Common myeloid progenitor, CD34-positive (primary cell): Measurements from ENCODE around the gene AP2B1. TPM values are rescaled to one million over a fixed set of nuclear protein-coding genes. Genes with fewer than 3 reads are reported as not detected.

Experiments used
- CTCF ChIA-PET: fragments of 350-600 bp; sonication (Branson Sonifier 250); formaldehyde crosslinking; loops from one replicate; lab custom pipeline; 2021; ENCODE audit warnings: antibody characterized with exemption; lab: Charles Lee
- POLR2A ChIA-PET: fragments of 350-600 bp; sonication (Branson Sonifier 250); formaldehyde crosslinking; loops from one replicate; lab custom pipeline; 2021; ENCODE audit warnings: antibody characterized with exemption; lab: Charles Lee
- DNase-seq, 3 donors: peaks; one replicate each; pipeline versions ENCODE4 v3.0.0 to v3.0.0-alpha.2; 2013
- H3K27ac ChIP-seq, 2 experiments: 1 replicate in 1 of 2; 2 replicates in 1 of 2; pipeline ENCODE4 v1.7.0; 2013; ENCODE audit warnings: inconsistent platforms in 2 of 2, low read length in 2 of 2, mild to moderate bottlenecking in 2 of 2, low read depth in 1 of 2, moderate library complexity in 1 of 2; ENCODE audit not compliant: severe bottlenecking in 2 of 2, insufficient read depth in 1 of 2, poor library complexity in 1 of 2
- H3K27me3 ChIP-seq, 5 experiments: replicated peaks in 2 of 5; 1 replicate in 3 of 5; 2 replicates in 2 of 5; pipeline versions ENCODE4 v1.6.1 to v1.7.0; 2013; ENCODE audit warnings: low read length in 4 of 5, mild to moderate bottlenecking in 2 of 5, moderate library complexity in 2 of 5, inconsistent platforms in 1 of 5; ENCODE audit not compliant: insufficient read depth in 5 of 5, control insufficient read depth in 4 of 5
- H3K36me3 ChIP-seq, 4 experiments: 1 replicate in 2 of 4; 2 replicates in 2 of 4; pipeline versions ENCODE4 v1.6.1 to v1.7.0; 2013; ENCODE audit warnings: low read length in 3 of 4, control low read depth in 1 of 4, mild to moderate bottlenecking in 1 of 4; ENCODE audit not compliant: control insufficient read depth in 4 of 4, insufficient read depth in 4 of 4
- H3K4me1 ChIP-seq, 4 experiments: 1 replicate in 3 of 4; 2 replicates in 1 of 4; pipeline versions ENCODE4 v1.6.1 to v1.7.1; 2013; ENCODE audit warnings: low read length in 3 of 4, mild to moderate bottlenecking in 3 of 4, control low read depth in 1 of 4, inconsistent platforms in 1 of 4, moderate library complexity in 1 of 4; ENCODE audit not compliant: control insufficient read depth in 4 of 4, insufficient read depth in 4 of 4; ENCODE audit errors: control extremely low read depth in 1 of 4
- H3K4me3 ChIP-seq, 7 experiments: 1 replicate in 4 of 7; 2 replicates in 3 of 7; pipeline versions ENCODE4 v1.5.1 to v1.7.0; 2013; ENCODE audit warnings: mild to moderate bottlenecking in 7 of 7, low read length in 6 of 7, moderate library complexity in 6 of 7, inconsistent platforms in 2 of 7, low read depth in 2 of 7, control low read depth in 1 of 7; ENCODE audit not compliant: insufficient read depth in 4 of 7, control insufficient read depth in 1 of 7; ENCODE audit errors: extremely low read depth in 1 of 7
- H3K9me3 ChIP-seq, 5 experiments: 1 replicate in 4 of 5; 2 replicates in 1 of 5; pipeline versions ENCODE4 v1.6.1 to v1.7.1; 2013; ENCODE audit warnings: low read length in 4 of 5, mild to moderate bottlenecking in 2 of 5, inconsistent platforms in 1 of 5, low read depth in 1 of 5, moderate library complexity in 1 of 5; ENCODE audit not compliant: control insufficient read depth in 4 of 5, insufficient read depth in 2 of 5; ENCODE audit errors: control extremely low read depth in 1 of 5
- WGBS: methylation state at CpG from one replicate; pipeline ENCODE4 v1.1.5; 2013; ENCODE audit not compliant: insufficient coverage; 5-methylcytosine and 5-hydroxymethylcytosine counted together
- polyA plus RNA-seq: library from polyadenylated mRNA; unstranded; fragments of 120-200 nt; gene quantifications from one replicate; pipeline ENCODE4 v1.2.1, GENCODE V29; 2013

The AP2B1 gene
- 130 TPM for polyA plus RNA-seq

GRCh38 chr17:35587074-35587961, at the start of gene AP2B1:
TSS of gene AP2B1 (plus strand) at chr17:35587322. CDS start at chr17:35594031, 6,709 bp downstream.
- under 1% methylated on average over 44 of the region's 50 CpGs for WGBS

GRCh38 chr17:35537601-35538141, 49.5 kb upstream of the AP2B1 start, which contains the start of gene SLFN12L:
TSS of gene SLFN12L (minus strand) at chr17:35537678. CDS start at chr17:35522364, 15,314 bp downstream.
- Histone ChIP-seq H3K4me1 (peaks cover 31 to 63% (median 44%) of the 10 kb centered on the region in 4 experiments), H3K27ac (no peak within 1 kb of the TSS), H3K27me3 (no peaks in the 10 kb centered on the region), H3K36me3 (no peaks in the 10 kb centered on the region), H3K4me3 (peak within 1 kb of the TSS in 2 of 7 experiments; percentile 19 to 31), H3K9me3 (no peaks in the 10 kb centered on the region)
- POLR2A ChIA-PET: interaction anchor here (0.6 to 0.8 kb wide), 2 partner anchors 30 to 116 kb away, joined by 4 read pairs; no protein-coding TSS in a partner anchor
- CTCF ChIA-PET: interaction anchor here (1.2 to 8.2 kb wide), 5 partner anchors 15 to 367 kb away, joined by 3 to 98 read pairs (median 5); no protein-coding TSS in a partner anchor
- WGBS: 71% methylated on average over 1 of the region's 2 CpGs
- no peak for DNase-seq

More at GRCh38 chr17:35587074-35587961, at the start of gene AP2B1:
- ChIA-PET CTCF (interaction anchor here (0.7 to 1.8 kb wide), 6 partner anchors 9 to 352 kb away, joined by 3 to 6 read pairs (median 4); partner anchors contain the start of gene PEX12), POLR2A (interaction anchor here (0.5 to 1.6 kb wide), 3 partner anchors 9 to 676 kb away, joined by 4 to 11 read pairs (median 5); partner anchors contain the start of gene PEX12)
- Histone ChIP-seq H3K9me3 (no peaks in the 10 kb centered on the region), H3K27ac (peak within 1 kb of the TSS; percentile 88 to 98), H3K27me3 (no peaks in the 10 kb centered on the region), H3K4me1 (peaks cover 13 to 25% (median 16%) of the 10 kb centered on the region in 4 experiments), H3K36me3 (no peaks in the 10 kb centered on the region), H3K4me3 (peak within 1 kb of the TSS; percentile 78 to 100 (median 90))
- DNase-seq: peak; percentile 98 to 99 (median 99)

- WGBS: 51% methylated on average over 5 of the region's 5 CpGs
Observed at GRCh38 chr17:35539659-35540026, 47.5 kb upstream of the AP2B1 start.

GRCh38 chr17:35540589-35541404, 46.3 kb upstream of the AP2B1 start:
- WGBS: no CpG with 5 or more reads among the region's 8 CpGs
- Histone ChIP-seq H3K4me1 (peaks cover 36 to 76% (median 62%) of the 10 kb centered on the region in 4 experiments), H3K27me3 (no peaks in the 10 kb centered on the region), H3K4me3 (peak overlapping the region in 6 of 7 experiments; percentile 49 to 80 (median 57)), H3K27ac (peak overlapping the region; percentile 59 to 85), H3K9me3 (no peaks in the 10 kb centered on the region), H3K36me3 (no peaks in the 10 kb centered on the region)
- POLR2A ChIA-PET: no interaction called here
- DNase-seq: peak; percentile 80 to 94 (median 91)
- CTCF ChIA-PET: interaction anchor here (0.7 to 8.2 kb wide), 5 partner anchors 10 to 370 kb away, joined by 3 to 98 read pairs (median 7); no protein-coding TSS in a partner anchor

More at GRCh38 chr17:35539659-35540026, 47.5 kb upstream of the AP2B1 start:
- peaks cover 36 to 76% (median 60%) of the 10 kb centered on the region in 4 experiments for H3K4me1 ChIP-seq
- POLR2A ChIA-PET: interaction anchor here (0.6 kb wide), 1 partner anchor 16 kb away, joined by 3 read pairs; no protein-coding TSS in a partner anchor
- H3K9me3 ChIP-seq: no peaks in the 10 kb centered on the region
- no peaks in the 10 kb centered on the region for H3K27me3 ChIP-seq
- H3K4me3 ChIP-seq: peak overlapping the region in 4 of 7 experiments; percentile 20 to 57 (median 27)
- no peaks in the 10 kb centered on the region for H3K36me3 ChIP-seq
- DNase-seq: no peak
- H3K27ac ChIP-seq: peak overlapping the region in 1 of 2 experiments; percentile 21
- CTCF ChIA-PET: interaction anchor here (1.0 to 8.2 kb wide), 8 partner anchors 15 to 369 kb away, joined by 3 to 98 read pairs (median 4); no protein-coding TSS in a partner anchor

- CTCF ChIA-PET: interaction anchor here (0.7 to 6.6 kb wide), 5 partner anchors 10 to 228 kb away, joined by 3 to 26 read pairs (median 7); no protein-coding TSS in a partner anchor
- POLR2A ChIA-PET: no interaction called here
- no CpG with 5 or more reads among the region's 1 CpG for WGBS
- Histone ChIP-seq H3K4me3 (peak overlapping the region in 5 of 7 experiments; percentile 8 to 80 (median 55)), H3K36me3 (no peaks in the 10 kb centered on the region), H3K27ac (peak overlapping the region; percentile 59 to 85), H3K9me3 (no peaks in the 10 kb centered on the region), H3K27me3 (no peaks in the 10 kb centered on the region), H3K4me1 (peaks cover 36 to 78% (median 63%) of the 10 kb centered on the region in 4 experiments)
- DNase-seq: peak in 1 of 3 donors; percentile 46
Observed at GRCh38 chr17:35541434-35541833, 45.7 kb upstream of the AP2B1 start.

- Histone ChIP-seq H3K27me3 (no peaks in the 10 kb centered on the region), H3K4me3 (peak overlapping the region in 3 of 7 experiments; percentile 16 to 56 (median 23)), H3K36me3 (no peaks in the 10 kb centered on the region), H3K27ac (peak overlapping the region in 1 of 2 experiments; percentile 15), H3K4me1 (peaks cover 30 to 67% (median 55%) of the 10 kb centered on the region in 4 experiments), H3K9me3 (no peaks in the 10 kb centered on the region)
- ChIA-PET CTCF (interaction anchor here (0.8 to 6.6 kb wide), 5 partner anchors 8 to 372 kb away, joined by 3 to 26 read pairs (median 5); no protein-coding TSS in a partner anchor), POLR2A (interaction anchor here (0.6 to 1.0 kb wide), 3 partner anchors 17 to 230 kb away, joined by 3 to 4 read pairs (median 3); partner anchors contain the start of gene SLFN14)
- peak; percentile 68 to 94 (median 87) for DNase-seq
Observed at GRCh38 chr17:35542990-35543389, 44.1 kb upstream of the AP2B1 start.
